T-cell (primary cell): ENCODE results near the gene VSNL1. TPM values are rescaled to one million over a fixed set of nuclear protein-coding genes. Genes with fewer than 3 reads are reported as not detected.

Experiments
- ATAC-seq, 4 experiments: fragments of 200-7000 bp in 3 of 4; fragments of 150-1000 bp in 1 of 4; cut with Tn5 transposase; replicated peaks in 1 of 4; 1 replicate in 3 of 4; 2 replicates in 1 of 4; pipeline ENCODE4 v1.10.0; 2021; ENCODE audit warnings: moderate library complexity in 3 of 4, mild to moderate bottlenecking in 2 of 4, moderate number of reproducible peaks in 1 of 4
- CTCF ChIA-PET, 2 donors: fragments of 300-600 bp; sonication (Branson Sonifier 250); formaldehyde crosslinking; loops; one replicate each; lab custom pipeline; 2022; ENCODE audit warnings: antibody characterized with exemption in 2 of 2; lab: Charles Lee
- POLR2A ChIA-PET, 2 donors: fragments of 300-600 bp; sonication (Branson Sonifier 250); formaldehyde crosslinking; loops; one replicate each; lab custom pipeline; 2022; ENCODE audit warnings: antibody characterized with exemption in 2 of 2; lab: Charles Lee
- DNase-seq, 35 experiments: peaks; one replicate each; pipeline versions ENCODE4 v3.0.0 to v3.0.0-alpha.2; 2013 to 2023
- H3K27ac ChIP-seq: one replicate; pipeline ENCODE4 v1.5.1; 2013; ENCODE audit warnings: low read length
- H3K27me3 ChIP-seq, 2 experiments: replicated peaks in 1 of 2; 1 replicate in 1 of 2; 2 replicates in 1 of 2; pipeline versions ENCODE4 v1.6.1 to v1.7.0; 2013; ENCODE audit warnings: low read length in 1 of 2, mixed read lengths in 1 of 2; ENCODE audit not compliant: control insufficient read depth in 2 of 2, insufficient read depth in 2 of 2; ENCODE audit errors: extremely low read depth in 1 of 2
- H3K36me3 ChIP-seq, 2 donors: 1 replicate in 1 of 2; 2 replicates in 1 of 2; pipeline versions ENCODE4 v1.6.1 to v1.7.0; 2013; ENCODE audit warnings: low read length in 1 of 2; ENCODE audit not compliant: control insufficient read depth in 2 of 2, insufficient read depth in 1 of 2; ENCODE audit errors: extremely low read depth in 1 of 2
- H3K4me1 ChIP-seq, 2 experiments: 1 replicate in 1 of 2; 2 replicates in 1 of 2; pipeline versions ENCODE4 v1.6.1 to v1.7.0; 2013; ENCODE audit warnings: low read length in 2 of 2, mixed read lengths in 1 of 2; ENCODE audit not compliant: insufficient read depth in 2 of 2, control insufficient read depth in 1 of 2; ENCODE audit errors: extremely low read depth in 1 of 2
- H3K4me3 ChIP-seq, 2 donors: 1 replicate in 1 of 2; 2 replicates in 1 of 2; pipeline versions ENCODE4 v1.5.1 to v1.7.0; 2013; ENCODE audit warnings: mild to moderate bottlenecking in 2 of 2, low read length in 1 of 2, moderate library complexity in 1 of 2; ENCODE audit not compliant: control insufficient read depth in 1 of 2; ENCODE audit errors: extremely low read depth in 1 of 2
- H3K9me3 ChIP-seq: 2 replicates; pipeline ENCODE4 v1.7.0; 2013
- H3K27ac Mint-ChIP-seq, 2 donors: one replicate each; pipeline ENCODE4 v1.8.0; 2020 to 2021; ENCODE audit warnings: mild to moderate bottlenecking in 2 of 2, mixed read lengths in 2 of 2
- H3K27me3 Mint-ChIP-seq, 2 donors: one replicate each; pipeline ENCODE4 v1.8.0; 2021 to 2022; ENCODE audit warnings: mixed read lengths in 2 of 2
- H3K36me3 Mint-ChIP-seq: one replicate; pipeline ENCODE4 v1.8.0; 2021; ENCODE audit warnings: mixed read lengths
- H3K4me1 Mint-ChIP-seq, 3 donors: one replicate each; pipeline ENCODE4 v1.8.0; 2020 to 2022; ENCODE audit warnings: mixed read lengths in 3 of 3, mild to moderate bottlenecking in 1 of 3
- H3K4me3 Mint-ChIP-seq, 3 donors: one replicate each; pipeline ENCODE4 v1.8.0; 2020 to 2022; ENCODE audit warnings: mild to moderate bottlenecking in 3 of 3, mixed read lengths in 3 of 3, moderate library complexity in 3 of 3
- H3K9me3 Mint-ChIP-seq, 3 donors: one replicate each; pipeline ENCODE4 v1.8.0; 2020 to 2022; ENCODE audit warnings: mixed read lengths in 3 of 3
- WGBS: methylation state at CpG from one replicate; pipeline ENCODE4 v1.1.5; 2013; ENCODE audit warnings: missing lambda C conversion rate; ENCODE audit not compliant: insufficient coverage; 5-methylcytosine and 5-hydroxymethylcytosine counted together
- total RNA-seq, 35 experiments: library from RNA in 6 of 35; stranded (reverse) in 6 of 35; fragments of 120-200 nt in 1 of 35; gene quantifications; one replicate each; pipeline versions ENCODE4 v1.2.1 to v1.2.4 and lab custom pipeline; 2013 to 2026

VSNL1 gene
- total RNA-seq, 5 donors from 2014 or later (not counting 1 experiment from before 2014, with no cell fraction given), result 0.22 TPM; not detected in 4

DNA sequence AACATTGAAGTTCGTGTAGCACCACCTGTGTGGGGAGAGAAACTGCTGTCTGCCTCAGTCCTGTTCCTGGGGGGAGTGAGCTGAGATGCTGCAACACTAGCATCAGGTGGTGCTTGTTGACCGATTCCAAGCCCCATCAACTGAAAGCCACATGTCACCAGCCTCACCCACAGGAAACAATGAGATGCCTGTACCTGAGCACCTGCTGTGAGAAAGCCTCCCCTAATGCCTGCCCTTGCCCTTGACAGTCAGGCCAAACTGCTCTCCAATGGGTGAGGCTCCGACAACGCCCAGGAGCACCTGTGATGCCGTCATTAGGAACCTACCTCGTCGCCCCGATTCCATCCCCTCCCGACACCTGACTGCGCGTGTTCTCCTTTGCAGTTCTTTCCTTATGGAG is 108.5 kb downstream of the VSNL1 start:
- no peak for ATAC-seq
- Histone ChIP-seq H3K27me3 (no peaks in the 10 kb centered on the region), H3K4me3 (no peak overlapping the region), H3K36me3 (no peaks in the 10 kb centered on the region), H3K9me3 (no peaks in the 10 kb centered on the region), H3K4me1 (no peaks in the 10 kb centered on the region), H3K27ac (no peak overlapping the region)
- Mint-ChIP-seq H3K4me3 (no peak overlapping the region), H3K4me1 (no peaks in the 10 kb centered on the region), H3K9me3 (no peaks in the 10 kb centered on the region), H3K27ac (no peak overlapping the region), H3K36me3 (no peaks in the 10 kb centered on the region), H3K27me3 (no peaks in the 10 kb centered on the region)
- DNase-seq, result no peak
- 90% methylated on average over 10 of the region's 11 CpGs for WGBS
- ChIA-PET POLR2A (no interaction called here), CTCF (no interaction called here)

DNA sequence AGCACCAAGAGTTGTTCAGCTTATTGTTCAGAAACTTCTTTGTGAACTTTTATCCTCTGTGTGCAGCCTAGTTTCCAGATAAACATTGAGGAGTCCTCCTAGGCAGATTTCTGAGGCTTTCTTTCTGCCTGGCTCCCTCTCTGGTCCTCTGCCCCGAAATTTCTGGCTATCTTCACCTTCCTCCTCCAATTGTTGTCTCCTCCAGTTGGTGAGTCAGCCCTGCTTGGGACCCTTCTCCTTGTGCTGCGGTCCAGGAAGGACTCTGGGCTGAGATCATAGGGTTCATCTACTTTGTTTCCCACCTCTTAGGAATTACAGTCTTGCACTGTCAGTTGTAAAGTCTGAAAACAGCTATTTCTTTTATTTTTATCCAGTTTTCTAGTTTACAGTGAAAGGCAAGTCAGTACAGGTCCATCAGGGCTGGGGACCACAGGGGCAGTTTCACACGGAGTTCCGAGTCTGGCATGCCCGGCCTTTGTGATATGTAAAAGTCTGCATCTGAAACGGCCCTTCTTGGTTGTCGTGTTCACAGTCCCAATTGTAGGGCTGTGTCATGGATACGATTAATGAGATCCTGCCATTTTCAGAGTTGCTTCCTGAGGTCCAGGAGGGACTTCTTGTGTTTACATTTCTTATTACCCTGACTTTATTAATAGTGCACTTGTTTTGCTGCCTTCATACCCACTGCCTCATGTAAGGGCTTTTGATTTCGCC is 112.3 kb downstream of the VSNL1 start:
- H3K27me3 ChIP-seq, result no peaks in the 10 kb centered on the region
- ChIA-PET CTCF (interaction anchor here in 1 of 2 donors (0.7 kb wide), 1 partner anchor 8 kb away, joined by 3 read pairs; no protein-coding TSS in a partner anchor), POLR2A (no interaction called here)
- H3K27ac Mint-ChIP-seq, result no peak overlapping the region
- H3K36me3 ChIP-seq, result no peaks in the 10 kb centered on the region
- no peak overlapping the region for H3K27ac ChIP-seq
- H3K9me3 Mint-ChIP-seq, result no peaks in the 10 kb centered on the region
- no peaks in the 10 kb centered on the region for H3K9me3 ChIP-seq
- no peaks in the 10 kb centered on the region for H3K36me3 Mint-ChIP-seq
- no peaks in the 10 kb centered on the region for H3K4me1 Mint-ChIP-seq
- no peaks in the 10 kb centered on the region for H3K27me3 Mint-ChIP-seq
- DNase-seq (no peak), ATAC-seq (no peak)
- 95% methylated on average over 7 of the region's 9 CpGs for WGBS
- no peak overlapping the region for H3K4me3 ChIP-seq
- H3K4me1 ChIP-seq, result no peaks in the 10 kb centered on the region
- H3K4me3 Mint-ChIP-seq, result no peak overlapping the region

DNA sequence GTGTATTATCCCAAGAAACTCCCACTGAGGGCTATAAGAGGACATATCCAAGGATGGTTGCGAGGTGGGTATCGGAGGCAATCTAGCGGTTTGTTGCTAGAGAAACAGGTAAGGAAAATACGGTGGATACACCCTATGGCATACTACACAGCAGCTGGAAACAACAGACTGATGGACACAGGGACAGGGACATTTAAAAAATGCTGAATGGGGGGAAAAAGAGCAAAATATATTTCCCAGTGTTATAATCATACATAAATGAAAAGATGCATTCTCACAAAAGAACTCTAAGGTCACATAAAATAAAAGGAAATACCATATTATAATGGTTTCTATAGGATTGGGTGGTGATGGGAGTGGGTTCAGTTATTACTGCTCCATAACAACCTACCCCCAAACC is 117.3 kb downstream of the VSNL1 start:
- H3K27me3 ChIP-seq, result no peaks in the 10 kb centered on the region
- peaks cover 0 to 9% of the 10 kb centered on the region in 2 donors for H3K36me3 ChIP-seq
- peaks cover 20% of the 10 kb centered on the region for H3K36me3 Mint-ChIP-seq
- H3K9me3 Mint-ChIP-seq, result no peaks in the 10 kb centered on the region
- no peak overlapping the region for H3K4me3 ChIP-seq
- no CpG with 5 or more reads among the region's 4 CpGs for WGBS
- H3K4me3 Mint-ChIP-seq, result no peak overlapping the region
- ChIA-PET POLR2A (interaction anchor here in 1 of 2 donors (0.6 kb wide), 1 partner anchor 14 kb away, joined by 7 read pairs; no protein-coding TSS in a partner anchor), CTCF (interaction anchor here in 1 of 2 donors (0.6 kb wide), 1 partner anchor 13 kb away, joined by 3 read pairs; no protein-coding TSS in a partner anchor)
- H3K27ac Mint-ChIP-seq, result no peak overlapping the region
- H3K9me3 ChIP-seq, result no peaks in the 10 kb centered on the region
- DNase-seq (no peak), ATAC-seq (no peak)
- H3K27ac ChIP-seq, result no peak overlapping the region
- no peaks in the 10 kb centered on the region for H3K4me1 ChIP-seq
- H3K4me1 Mint-ChIP-seq, result no peaks in the 10 kb centered on the region
- H3K27me3 Mint-ChIP-seq, result no peaks in the 10 kb centered on the region

DNA sequence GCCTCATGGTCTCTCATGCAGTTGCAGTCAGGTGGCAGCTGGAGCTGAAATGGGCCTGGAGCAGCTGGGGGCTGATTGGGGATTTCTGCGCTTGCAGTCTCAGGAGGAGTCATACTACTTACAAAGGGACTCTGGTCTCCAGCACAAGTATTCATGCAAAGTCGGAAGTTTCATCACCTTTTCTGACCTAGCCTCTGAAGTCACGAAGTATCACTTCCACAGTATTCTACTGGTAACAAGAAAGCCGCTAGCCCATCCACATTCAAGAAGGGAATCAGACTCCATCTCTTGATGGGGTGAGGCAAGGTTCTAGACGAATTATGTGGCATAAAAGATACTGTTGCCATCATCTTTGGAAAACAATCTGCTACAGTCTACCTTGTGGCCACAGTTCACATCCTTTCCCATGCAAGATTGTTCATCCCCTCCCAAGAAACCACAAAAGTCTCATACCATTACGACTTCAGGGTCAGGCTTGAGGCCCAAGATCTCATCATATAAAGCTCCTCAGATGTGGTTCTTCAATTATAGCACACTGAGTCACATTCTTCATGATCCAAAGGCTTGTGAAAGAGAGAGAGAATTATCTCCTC is 117.9 kb downstream of the VSNL1 start:
- no peaks in the 10 kb centered on the region for H3K4me1 Mint-ChIP-seq
- ChIA-PET POLR2A (no interaction called here), CTCF (interaction anchor here in 1 of 2 donors (1.0 kb wide), 1 partner anchor 1581 kb away, joined by 3 read pairs; no protein-coding TSS in a partner anchor)
- H3K36me3 Mint-ChIP-seq, result peaks cover 24% of the 10 kb centered on the region
- Histone ChIP-seq H3K36me3 (peaks cover 0 to 9% of the 10 kb centered on the region in 2 donors), H3K9me3 (no peaks in the 10 kb centered on the region), H3K4me3 (no peak overlapping the region), H3K27ac (no peak overlapping the region), H3K4me1 (no peaks in the 10 kb centered on the region), H3K27me3 (no peaks in the 10 kb centered on the region)
- H3K27ac Mint-ChIP-seq, result no peak overlapping the region
- H3K9me3 Mint-ChIP-seq, result no peaks in the 10 kb centered on the region
- WGBS, result 56% methylated on average over 2 of the region's 6 CpGs
- no peaks in the 10 kb centered on the region for H3K27me3 Mint-ChIP-seq
- ATAC-seq, result no peak
- DNase-seq, result no peak
- H3K4me3 Mint-ChIP-seq, result no peak overlapping the region

DNA sequence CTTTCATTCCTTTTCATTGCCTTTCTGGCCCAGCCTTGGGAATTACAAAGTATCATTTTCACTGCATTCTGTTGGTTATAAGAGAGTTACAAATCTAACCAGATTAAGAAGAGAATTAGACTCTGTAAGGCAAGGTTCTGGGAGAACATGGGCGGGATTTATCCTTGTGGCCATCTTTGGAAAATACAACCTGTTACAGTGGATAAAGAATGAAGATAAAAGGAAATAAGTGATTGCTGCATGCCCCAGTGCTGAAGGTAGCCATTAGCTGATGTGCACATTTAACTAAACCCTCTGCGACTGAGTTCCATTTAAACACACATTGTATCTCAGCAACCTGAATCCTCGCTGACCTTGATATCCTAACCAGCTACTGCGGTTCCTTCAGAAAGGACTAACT is 119.7 kb downstream of the VSNL1 start:
- Mint-ChIP-seq H3K27ac (no peak overlapping the region), H3K4me3 (no peak overlapping the region), H3K27me3 (no peaks in the 10 kb centered on the region), H3K4me1 (no peaks in the 10 kb centered on the region), H3K36me3 (peaks cover 32% of the 10 kb centered on the region), H3K9me3 (no peaks in the 10 kb centered on the region)
- H3K36me3 ChIP-seq, result peaks cover 0 to 17% of the 10 kb centered on the region in 2 donors
- H3K4me1 ChIP-seq, result no peaks in the 10 kb centered on the region
- WGBS, result 95% methylated on average over 4 of the region's 4 CpGs
- no peak overlapping the region for H3K4me3 ChIP-seq
- no peaks in the 10 kb centered on the region for H3K27me3 ChIP-seq
- POLR2A ChIA-PET, result no interaction called here
- DNase-seq, result no peak
- H3K9me3 ChIP-seq, result no peaks in the 10 kb centered on the region
- ATAC-seq, result no peak
- CTCF ChIA-PET, result interaction anchor here (0.6 to 1.4 kb wide), 3 partner anchors 13 to 278 kb away, joined by 3 read pairs; no protein-coding TSS in a partner anchor
- H3K27ac ChIP-seq, result no peak overlapping the region

DNA sequence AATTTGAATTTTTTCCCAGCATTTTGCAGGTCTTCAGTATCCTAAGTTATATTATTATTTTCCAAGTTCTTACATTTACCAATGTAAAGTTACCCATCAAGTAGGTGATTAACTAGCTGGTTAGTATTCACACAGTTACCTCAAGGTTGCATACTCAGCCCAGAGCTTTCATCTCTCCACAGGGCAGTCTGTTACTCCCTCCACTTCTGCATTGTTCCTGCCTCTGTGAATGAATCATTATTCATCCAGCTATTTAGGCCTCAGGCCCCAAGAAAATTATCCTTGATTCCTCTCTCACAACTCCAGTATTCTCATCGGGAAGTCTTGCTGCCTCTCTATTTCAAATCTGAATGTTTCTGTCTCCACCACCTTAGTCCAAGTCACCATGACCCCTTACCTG is 121.0 kb downstream of the VSNL1 start:
- Histone ChIP-seq H3K9me3 (no peaks in the 10 kb centered on the region), H3K27me3 (no peaks in the 10 kb centered on the region), H3K36me3 (peaks cover 0 to 28% of the 10 kb centered on the region in 2 donors), H3K27ac (no peak overlapping the region), H3K4me3 (no peak overlapping the region), H3K4me1 (no peaks in the 10 kb centered on the region)
- H3K27ac Mint-ChIP-seq, result no peak overlapping the region
- ATAC-seq, result no peak
- H3K4me3 Mint-ChIP-seq, result no peak overlapping the region
- ChIA-PET POLR2A (no interaction called here), CTCF (interaction anchor here (1.1 to 3.3 kb wide), 3 partner anchors 10 to 15 kb away, joined by 3 to 23 read pairs (median 3); no protein-coding TSS in a partner anchor)
- no peak for DNase-seq
- no peaks in the 10 kb centered on the region for H3K4me1 Mint-ChIP-seq
- no peaks in the 10 kb centered on the region for H3K9me3 Mint-ChIP-seq
- no peaks in the 10 kb centered on the region for H3K27me3 Mint-ChIP-seq
- 100% methylated on average over 1 of the region's 1 CpG for WGBS
- H3K36me3 Mint-ChIP-seq, result peaks cover 41% of the 10 kb centered on the region
